Measurements from ENCODE around the gene ST6GALNAC3.

ST6GALNAC3 gene

GRCh38 chr1:76548513-76549100 is 474.1 kb downstream of the ST6GALNAC3 start:
- DNase-seq (ENCODE audit: insufficient read length, low spot score), result no peak

GRCh38 chr1:76554283-76554682 is 479.7 kb downstream of the ST6GALNAC3 start:
- DNase-seq (ENCODE audit: insufficient read length, low spot score), result no peak
- FAIRE-seq, result no peak

More at GRCh38 chr1:76548513-76549100, 474.1 kb downstream of the ST6GALNAC3 start:
- FAIRE-seq, result no peak

GRCh38 chr1:76562292-76562691 is 487.7 kb downstream of the ST6GALNAC3 start:
- FAIRE-seq (no peak), DNase-seq (ENCODE audit: insufficient read length, low spot score) (no peak)

- DNase-seq (ENCODE audit: insufficient read length, low spot score) (no peak), FAIRE-seq (no peak)
Observed at GRCh38 chr1:76568573-76569238, 494.2 kb downstream of the ST6GALNAC3 start.

GRCh38 chr1:76571248-76571647 is 496.7 kb downstream of the ST6GALNAC3 start:
- no peak for FAIRE-seq
- no peak for DNase-seq (ENCODE audit: insufficient read length, low spot score)

GRCh38 chr1:76572229-76572628 is 497.7 kb downstream of the ST6GALNAC3 start:
- no peak for FAIRE-seq
- DNase-seq (ENCODE audit: insufficient read length, low spot score), result no peak

- DNase-seq (ENCODE audit: insufficient read length, low spot score) (no peak), FAIRE-seq (no peak)
Observed at GRCh38 chr1:76576876-76577524, 502.5 kb downstream of the ST6GALNAC3 start.

GRCh38 chr1:76577525-76578185 is 503.1 kb downstream of the ST6GALNAC3 start:
- no peak for DNase-seq (ENCODE audit: insufficient read length, low spot score)

GRCh38 chr1:76580206-76580605 is 505.7 kb downstream of the ST6GALNAC3 start:
- no peak for DNase-seq (ENCODE audit: insufficient read length, low spot score)
- no peak for FAIRE-seq

More at GRCh38 chr1:76577525-76578185, 503.1 kb downstream of the ST6GALNAC3 start:
- FAIRE-seq, result no peak

GRCh38 chr1:76581712-76582111 is 507.2 kb downstream of the ST6GALNAC3 start:
- FAIRE-seq, result no peak
- DNase-seq (ENCODE audit: insufficient read length, low spot score), result no peak

- DNase-seq (ENCODE audit: insufficient read length, low spot score), result no peak
- FAIRE-seq, result no peak
Observed at GRCh38 chr1:76583235-76583868, 508.8 kb downstream of the ST6GALNAC3 start.

GRCh38 chr1:76583875-76584477 is 509.4 kb downstream of the ST6GALNAC3 start:
- DNase-seq (ENCODE audit: insufficient read length, low spot score) (no peak), FAIRE-seq (no peak)

GRCh38 chr1:76585980-76586674 is 511.6 kb downstream of the ST6GALNAC3 start:
- no peak for FAIRE-seq

GRCh38 chr1:76587212-76587611 is 512.7 kb downstream of the ST6GALNAC3 start:
- DNase-seq (ENCODE audit: insufficient read length, low spot score) (no peak), FAIRE-seq (no peak)

More at GRCh38 chr1:76585980-76586674, 511.6 kb downstream of the ST6GALNAC3 start:
- no peak for DNase-seq (ENCODE audit: insufficient read length, low spot score)

- FAIRE-seq (no peak), DNase-seq (ENCODE audit: insufficient read length, low spot score) (no peak)
Observed at GRCh38 chr1:76591461-76591860, 516.9 kb downstream of the ST6GALNAC3 start.

- FAIRE-seq, result no peak
- no peak for DNase-seq (ENCODE audit: insufficient read length, low spot score)
Observed at GRCh38 chr1:76591963-76592362, 517.4 kb downstream of the ST6GALNAC3 start.

GRCh38 chr1:76593141-76593540 is 518.6 kb downstream of the ST6GALNAC3 start:
- FAIRE-seq, result no peak
- DNase-seq (ENCODE audit: insufficient read length, low spot score), result no peak

GRCh38 chr1:76593618-76594017 is 519.1 kb downstream of the ST6GALNAC3 start:
- FAIRE-seq, result no peak
- no peak for DNase-seq (ENCODE audit: insufficient read length, low spot score)

- DNase-seq (ENCODE audit: insufficient read length, low spot score) (no peak), FAIRE-seq (no peak)
Observed at GRCh38 chr1:76595024-76595423, 520.5 kb downstream of the ST6GALNAC3 start.

- no peak for FAIRE-seq
Observed at GRCh38 chr1:76601465-76601864, 526.9 kb downstream of the ST6GALNAC3 start.

More at GRCh38 chr1:76601465-76601864, 526.9 kb downstream of the ST6GALNAC3 start:
- no peak for DNase-seq (ENCODE audit: insufficient read length, low spot score)

Measured in GM19239 (cell line).